ENCODE data around the gene PIN1. TPM values are rescaled to one million over a fixed set of nuclear protein-coding genes. Genes with fewer than 3 reads are reported as not detected.

The PIN1 gene
- total and polyA plus RNA-seq, 10 donors: 37.7 to 86.1 (median 50.9) TPM

- 75 to 86% (median 81%) methylated on average over 8 to 12 of the region's 12 CpGs for WGBS, 5 donors
These were observed 48.6 kb downstream of the PIN1 start for GRCh38 chr19:9883764-9884163.

GRCh38 chr19:9885077-9885552, 50.0 kb downstream of the PIN1 start:
- no peak for DNase-seq
- peak in 2 of 11 experiments; percentile 12 to 15 for TF ChIP-seq CTCF (IDR thresholded peaks at IDR 0.05 in 8 of 11, conservative IDR thresholded peaks at IDR 0.05 in 3 of 11)
- no peak for TF ChIP-seq POLR2A (IDR thresholded peaks at IDR 0.05)

More at GRCh38 chr19:9883764-9884163, 48.6 kb downstream of the PIN1 start:
- H3K4me1 ChIP-seq: peaks cover 0 to under 1% (median 0%) of the 10 kb centered on the region in 6 donors
- peaks cover 0 to 8% (median 0%) of the 10 kb centered on the region in 7 donors for H3K27me3 ChIP-seq (replicated peaks in 1 of 7)
- no peaks in the 10 kb centered on the region for H3K36me3 ChIP-seq
- no peak overlapping the region for H3K4me3 ChIP-seq
- H3K27ac ChIP-seq: no peak overlapping the region
- no peaks in the 10 kb centered on the region for H3K9me3 ChIP-seq
- TF ChIP-seq POLR2AphosphoS5 (IDR thresholded peaks at IDR 0.05): no peak
- TF ChIP-seq POLR2A (IDR thresholded peaks at IDR 0.05): no peak
- no peak for TF ChIP-seq CTCF (IDR thresholded peaks at IDR 0.05 in 8 of 11, conservative IDR thresholded peaks at IDR 0.05 in 3 of 11)
- DNase-seq: no peak
- intact Hi-C loops (cut with DNase I; ENCODE audit: low total_unique reads): no loop called here

GRCh38 chr19:9891609-9892373, 56.7 kb downstream of the PIN1 start:
- intact Hi-C loops (cut with DNase I; ENCODE audit: low total_unique reads): no loop called here
- no peaks in the 10 kb centered on the region for H3K4me1 ChIP-seq

More at GRCh38 chr19:9885077-9885552, 50.0 kb downstream of the PIN1 start:
- Histone ChIP-seq H3K4me1 (no peaks in the 10 kb centered on the region), H3K36me3 (no peaks in the 10 kb centered on the region), H3K4me3 (no peak overlapping the region), H3K9me3 (no peaks in the 10 kb centered on the region), H3K27me3 (replicated peaks in 1 of 7) (peaks cover 0 to 8% (median 0%) of the 10 kb centered on the region in 7 donors), H3K27ac (no peak overlapping the region)
- intact Hi-C loops (cut with DNase I; ENCODE audit: low total_unique reads): no loop called here
- 45 to 81% (median 69%) methylated on average over 5 to 8 of the region's 8 CpGs for WGBS, 5 donors

More at GRCh38 chr19:9891609-9892373, 56.7 kb downstream of the PIN1 start:
- WGBS, 5 donors: 59 to 74% (median 72%) methylated on average over 5 to 6 of the region's 6 CpGs
- H3K36me3 ChIP-seq: no peaks in the 10 kb centered on the region
- DNase-seq: no peak
- no peak overlapping the region for H3K27ac ChIP-seq
- peaks cover 0 to 4% (median 0%) of the 10 kb centered on the region in 7 donors for H3K27me3 ChIP-seq (replicated peaks in 1 of 7)
- no peaks in the 10 kb centered on the region for H3K9me3 ChIP-seq
- no peak for TF ChIP-seq CTCF (IDR thresholded peaks at IDR 0.05 in 8 of 11, conservative IDR thresholded peaks at IDR 0.05 in 3 of 11)
- H3K4me3 ChIP-seq: no peak overlapping the region

Small RNAs within 50 kb of the gene (small RNA-seq; reads per million reads assigned to genes)
- gene RF00156: 0 reads per million in 4 donors

Other genes with a start within 250 kb of the PIN1 start
- 10 to 100 TPM; 23.8 to 42.0 (median 33.2) TPM for gene ZNF561, start 214.1 kb upstream of the PIN1 start, total RNA-seq
- gene ZNF561, start 214.1 kb upstream of the PIN1 start, polyA plus RNA-seq: 10 to 100 TPM; 11.7 to 15.3 (median 12.4) TPM
- 10 to 100 TPM; 29.7 to 44.8 (median 34.6) TPM for gene ZNF562, start 160.2 kb upstream of the PIN1 start, total RNA-seq
- gene ZNF562, start 160.2 kb upstream of the PIN1 start, polyA plus RNA-seq: 1 to 10 TPM; 2.5 to 6.0 (median 2.8) TPM
- 10 to 100 TPM in 6 of 7 donors, 1 to 10 TPM in 1; 7.8 to 24.0 (median 17.0) TPM for gene ZNF846, start 66.6 kb upstream of the PIN1 start, total RNA-seq
- 1 to 10 TPM; 4.8 to 5.9 (median 5.5) TPM for gene ZNF846, start 66.6 kb upstream of the PIN1 start, polyA plus RNA-seq
- gene FBXL12, start 16.2 kb upstream of the PIN1 start, total RNA-seq: 10 to 100 TPM; 19.8 to 31.9 (median 22.9) TPM
- 10 to 100 TPM; 14.5 to 18.1 (median 16.0) TPM for gene FBXL12, start 16.2 kb upstream of the PIN1 start, polyA plus RNA-seq
- gene UBL5, start 7.4 kb upstream of the PIN1 start, total RNA-seq: 100 to 1,000 TPM; 180 to 286 (median 224) TPM
- gene UBL5, start 7.4 kb upstream of the PIN1 start, polyA plus RNA-seq: 100 to 1,000 TPM; 615 to 778 (median 743) TPM
- gene OLFM2, start 101.2 kb downstream of the PIN1 start, total RNA-seq: 1 to 10 TPM; 1.5 to 4.6 (median 2.8) TPM
- gene OLFM2, start 101.2 kb downstream of the PIN1 start, polyA plus RNA-seq: 1 to 10 TPM; 1.5 to 2.6 (median 1.9) TPM
- 1 to 10 TPM in 3 of 7 donors, under 1 TPM in 4; 0.51 to 4.8 (median 0.70) TPM for gene COL5A3, start 175.2 kb downstream of the PIN1 start, total RNA-seq
- gene COL5A3, start 175.2 kb downstream of the PIN1 start, polyA plus RNA-seq: 1 to 10 TPM; 1.0 to 2.2 (median 1.3) TPM
- not detected for gene RDH8, start 178.2 kb downstream of the PIN1 start, total RNA-seq
- not detected for gene RDH8, start 178.2 kb downstream of the PIN1 start, polyA plus RNA-seq